Choroid plexus epithelial cell (primary cell): ENCODE data around the gene COMMD7.

Experiments
- DNase-seq: peaks from one replicate; pipeline ENCODE4 v3.0.0-alpha.2; 2010; ENCODE audit warnings: low read depth
- H3K4me3 ChIP-seq: 2 replicates; pipeline ENCODE4 v1.5.1; 2011; ENCODE audit warnings: low read depth, mild to moderate bottlenecking, control low read depth, low read length, moderate library complexity
- CTCF ChIP-seq: conservative IDR thresholded peaks from 2 replicates; pipeline ENCODE4 v1.5.1; 2011; ENCODE audit warnings: low read depth, mild to moderate bottlenecking, control low read depth, inconsistent platforms, low read length, moderate library complexity

The COMMD7 gene

GRCh38 chr20:32678948-32679347 lies 64.3 kb downstream of the COMMD7 start:
- no peak for DNase-seq
- H3K4me3 ChIP-seq = no peak overlapping the region
- TF ChIP-seq CTCF = no peak

GRCh38 chr20:32675223-32675975 lies 67.9 kb downstream of the COMMD7 start:
- TF ChIP-seq CTCF = no peak
- no peak for DNase-seq
- no peak overlapping the region for H3K4me3 ChIP-seq

- peak; percentile 92 for TF ChIP-seq CTCF
- H3K4me3 ChIP-seq = no peak overlapping the region
- peak; percentile 74 for DNase-seq
Observed at GRCh38 chr20:32674362-32674789, 68.9 kb downstream of the COMMD7 start.

- H3K4me3 ChIP-seq = no peak overlapping the region
- no peak for TF ChIP-seq CTCF
- no peak for DNase-seq
Observed at GRCh38 chr20:32672982-32673851, 70.0 kb downstream of the COMMD7 start.

GRCh38 chr20:32672394-32672981 lies 70.8 kb downstream of the COMMD7 start:
- no peak for DNase-seq
- no peak overlapping the region for H3K4me3 ChIP-seq

GRCh38 chr20:32670773-32671455 lies 72.4 kb downstream of the COMMD7 start:
- no peak for DNase-seq
- no peak for TF ChIP-seq CTCF
- H3K4me3 ChIP-seq = no peak overlapping the region

More at GRCh38 chr20:32672394-32672981, 70.8 kb downstream of the COMMD7 start:
- TF ChIP-seq CTCF = no peak
